ENCODE measurements around the gene VIPR1. TPM values are rescaled to one million over a fixed set of nuclear protein-coding genes. Genes with fewer than 3 reads are reported as not detected.

The VIPR1 gene
- total and polyA plus RNA-seq, 2 donors (not counting 1 experiment from before 2014, with no cell fraction given): 0.79 to 5.8 TPM

DNA sequence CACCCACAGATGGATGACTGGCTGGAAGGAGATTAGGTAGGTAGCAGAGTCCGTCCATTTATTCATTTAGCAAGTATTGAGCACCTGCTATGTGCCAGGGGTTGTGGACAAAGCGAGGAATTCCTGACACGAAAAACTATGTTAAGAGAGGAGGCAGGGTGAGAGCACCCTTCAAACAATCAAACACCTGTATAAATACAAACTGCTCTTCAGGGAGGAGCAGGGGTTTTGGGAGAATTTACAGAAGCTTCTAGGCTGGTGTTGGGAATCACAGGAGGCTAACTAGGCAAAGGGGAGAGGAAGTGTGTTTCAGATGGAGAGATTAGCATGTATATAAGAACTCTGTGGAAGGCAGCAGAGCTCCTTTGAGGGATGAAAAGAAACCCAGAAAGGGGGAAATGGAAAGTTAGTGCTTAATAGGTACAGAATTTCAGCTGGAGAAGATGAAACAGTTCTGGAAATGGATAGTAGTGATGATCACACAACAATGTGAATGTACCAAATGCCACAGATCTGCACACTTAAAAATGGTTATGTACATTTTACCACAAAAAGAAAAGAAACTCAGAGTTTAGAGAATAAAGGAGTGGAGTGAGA is 80.1 kb downstream of the VIPR1 start:
- no peaks in the 10 kb centered on the region for H3K9me3 ChIP-seq (ENCODE audit: control extremely low read depth in 1 of 3, control insufficient read depth in 2 of 3, insufficient read depth in 1 of 3, low read length in 2 of 3)
- peak overlapping the region; percentile 96 for H3K4me3 Mint-ChIP-seq
- H3K4me1 Mint-ChIP-seq: peaks cover 35% of the 10 kb centered on the region
- no peak for DNase-seq
- H3K27me3 Mint-ChIP-seq: no peaks in the 10 kb centered on the region
- no peaks in the 10 kb centered on the region for H3K36me3 ChIP-seq (replicated peaks in 1 of 2; ENCODE audit: control extremely low read depth in 1 of 2, control insufficient read depth in 1 of 2, extremely low read depth in 1 of 2, insufficient read depth in 2 of 2, low read length in 1 of 2)
- WGBS (ENCODE audit: insufficient coverage): 20% methylated on average over 1 of the region's 3 CpGs
- peaks cover 14% of the 10 kb centered on the region for H3K79me2 ChIP-seq (ENCODE audit: control insufficient read depth, insufficient read depth, low read length)
- H3K4me3 ChIP-seq (ENCODE audit: control extremely low read depth in 1 of 5, extremely low read depth in 1 of 5, insufficient read depth in 1 of 5, low read depth in 2 of 5, low read length in 4 of 5): peak overlapping the region; percentile 52 to 87 (median 80)
- no peaks in the 10 kb centered on the region for H3K27me3 ChIP-seq (replicated peaks in 1 of 4; ENCODE audit: control extremely low read depth in 1 of 4, control insufficient read depth in 3 of 4, insufficient read depth in 4 of 4, low read length in 3 of 4)
- H3K9ac ChIP-seq (ENCODE audit: low read length): peak overlapping the region; percentile 92
- peaks cover 14% of the 10 kb centered on the region in 2 donors for H3K4me1 ChIP-seq (ENCODE audit: control insufficient read depth in 2 of 2, insufficient read depth in 2 of 2, low read length in 2 of 2)
- H3K4me2 ChIP-seq (replicated peaks; ENCODE audit: low read depth, low read length, poor library complexity, severe bottlenecking): peak overlapping the region; percentile 89
- POLR2A ChIA-PET: interaction anchor here (1.9 to 3.1 kb wide), 3 partner anchors 8 to 80 kb away, joined by 4 to 34 read pairs (median 17); partner anchors contain the start of genes NKTR, SS18L2 and VIPR1
- H3K9me3 Mint-ChIP-seq (ENCODE audit: insufficient read depth): no peaks in the 10 kb centered on the region
- H4K20me1 ChIP-seq (ENCODE audit: control insufficient read depth, insufficient read depth, low read length, poor library complexity, severe bottlenecking): no peaks in the 10 kb centered on the region
- peak overlapping the region; percentile 92 to 98 for H3K27ac ChIP-seq (ENCODE audit: low read length in 2 of 2)
- TF ChIP-seq, protein P1, sequence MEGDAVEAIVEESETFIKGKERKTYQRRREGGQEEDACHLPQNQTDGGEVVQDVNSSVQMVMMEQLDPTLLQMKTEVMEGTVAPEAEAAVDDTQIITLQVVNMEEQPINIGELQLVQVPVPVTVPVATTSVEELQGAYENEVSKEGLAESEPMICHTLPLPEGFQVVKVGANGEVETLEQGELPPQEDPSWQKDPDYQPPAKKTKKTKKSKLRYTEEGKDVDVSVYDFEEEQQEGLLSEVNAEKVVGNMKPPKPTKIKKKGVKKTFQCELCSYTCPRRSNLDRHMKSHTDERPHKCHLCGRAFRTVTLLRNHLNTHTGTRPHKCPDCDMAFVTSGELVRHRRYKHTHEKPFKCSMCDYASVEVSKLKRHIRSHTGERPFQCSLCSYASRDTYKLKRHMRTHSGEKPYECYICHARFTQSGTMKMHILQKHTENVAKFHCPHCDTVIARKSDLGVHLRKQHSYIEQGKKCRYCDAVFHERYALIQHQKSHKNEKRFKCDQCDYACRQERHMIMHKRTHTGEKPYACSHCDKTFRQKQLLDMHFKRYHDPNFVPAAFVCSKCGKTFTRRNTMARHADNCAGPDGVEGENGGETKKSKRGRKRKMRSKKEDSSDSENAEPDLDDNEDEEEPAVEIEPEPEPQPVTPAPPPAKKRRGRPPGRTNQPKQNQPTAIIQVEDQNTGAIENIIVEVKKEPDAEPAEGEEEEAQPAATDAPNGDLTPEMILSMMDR (IDR thresholded peaks at IDR 0.05): no peak
- no peak for TF ChIP-seq EZH2 (IDR thresholded peaks at IDR 0.05; ENCODE audit: borderline replicate concordance, insufficient read depth, low read depth, low read length, poor library complexity, severe bottlenecking)
- peak overlapping the region; percentile 98 for H3K27ac Mint-ChIP-seq
- peak overlapping the region; percentile 79 for H2AFZ ChIP-seq (ENCODE audit: insufficient read depth, low read depth, low read length, poor library complexity, severe bottlenecking)
- ATAC-seq (ENCODE audit: low read depth): no peak
- CTCF ChIA-PET: interaction anchor here (0.7 to 3.9 kb wide), 21 partner anchors 8 to 299 kb away, joined by 3 to 36 read pairs (median 3); partner anchors contain the start of genes NKTR, SS18L2 and VIPR1
- intact Hi-C loops (cut with micrococcal nuclease): loop anchor here (1.0 to 10.0 kb wide), 8 partner anchors 8 to 522 kb away; partner anchors contain the start of genes CCDC13, NKTR, POMGNT2 and SS18L2

Small RNA genes lying within 50 kb of the gene (small RNA-seq; reads per million reads assigned to genes)
- not detected for gene AC092047.1 (ENCODE audit: insufficient read length, low read depth, low replicate concordance)

Other genes starting within 250 kb of the VIPR1 start
- gene CCK, start 236.5 kb upstream of the VIPR1 start, total RNA-seq: not detected in 2 replicates
- gene CCK, start 236.5 kb upstream of the VIPR1 start, polyA plus RNA-seq: not detected in 2 replicates
- not detected in 2 replicates for gene LYZL4, start 92.0 kb upstream of the VIPR1 start, total RNA-seq
- gene LYZL4, start 92.0 kb upstream of the VIPR1 start, polyA plus RNA-seq: not detected in 2 replicates
- gene SEC22C, start 79.3 kb downstream of the VIPR1 start, total RNA-seq: 44.8 and 51.4 TPM in 2 replicates
- 19.2 and 30.6 TPM in 2 replicates for gene SEC22C, start 79.3 kb downstream of the VIPR1 start, polyA plus RNA-seq
- 42.0 and 50.8 TPM in 2 replicates for gene SS18L2, start 88.2 kb downstream of the VIPR1 start, total RNA-seq
- gene SS18L2, start 88.2 kb downstream of the VIPR1 start, polyA plus RNA-seq: 69.4 and 91.7 TPM in 2 replicates
- 227 and 233 TPM in 2 replicates for gene NKTR, start 98.0 kb downstream of the VIPR1 start, total RNA-seq
- 58.0 and 106 TPM in 2 replicates for gene NKTR, start 98.0 kb downstream of the VIPR1 start, polyA plus RNA-seq
- gene ZBTB47, start 151.1 kb downstream of the VIPR1 start, total RNA-seq: 1.6 TPM in 2 replicates
- 0.09 and 0.34 TPM in 2 replicates for gene ZBTB47, start 151.1 kb downstream of the VIPR1 start, polyA plus RNA-seq
- not detected in 2 replicates for gene KLHL40, start 182.9 kb downstream of the VIPR1 start, total RNA-seq
- not detected in 2 replicates for gene KLHL40, start 182.9 kb downstream of the VIPR1 start, polyA plus RNA-seq
- not detected in 2 replicates for gene HHATL, start 200.2 kb downstream of the VIPR1 start, total RNA-seq
- not detected in 2 replicates for gene HHATL, start 200.2 kb downstream of the VIPR1 start, polyA plus RNA-seq